OCI-LY1 (cell line): ENCODE measurements around the gene ANKRD31.

Source experiments
- EZH2 ChIP-seq: fragments of 200-600 bp; sonication (generic), shearing (Covaris generic); IDR thresholded peaks from 2 replicates; pipeline ENCODE4 v1.8.0; 2017; ENCODE audit warnings: borderline replicate concordance, mixed run types, mild to moderate bottlenecking, antibody characterized with exemption, low read length, moderate library complexity, mixed read lengths
- TF ChIP-seq, protein P1 (sequence below): fragments of 200-600 bp; sonication (generic), shearing (Covaris generic); IDR thresholded peaks from 2 replicates; pipeline ENCODE4 v1.5.1; 2017; ENCODE audit warnings: mild to moderate bottlenecking, antibody characterized with exemption, low read length, moderate library complexity, mixed read lengths

DNA sequence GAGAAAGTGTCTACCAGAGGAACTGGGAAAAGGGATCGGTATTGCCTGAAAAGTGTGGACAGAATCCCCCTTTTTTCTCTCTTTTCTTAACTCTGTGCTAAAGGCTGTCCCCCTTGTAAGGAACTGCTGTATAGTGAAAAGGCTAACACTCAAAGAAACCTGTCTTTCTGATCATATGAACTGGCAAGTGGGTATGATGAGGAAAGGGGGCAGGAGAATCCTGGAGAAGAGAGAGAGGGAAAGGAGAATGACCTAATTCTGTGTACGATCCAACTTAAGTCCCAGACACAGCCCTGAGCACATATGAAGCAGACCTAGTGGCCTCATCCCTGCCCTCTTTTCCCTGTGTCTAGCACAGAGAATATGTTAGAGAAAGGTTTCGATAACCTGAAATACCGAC lies 967 bp downstream of the ANKRD31 start:
- no peak for TF ChIP-seq EZH2
- TF ChIP-seq, protein P1, sequence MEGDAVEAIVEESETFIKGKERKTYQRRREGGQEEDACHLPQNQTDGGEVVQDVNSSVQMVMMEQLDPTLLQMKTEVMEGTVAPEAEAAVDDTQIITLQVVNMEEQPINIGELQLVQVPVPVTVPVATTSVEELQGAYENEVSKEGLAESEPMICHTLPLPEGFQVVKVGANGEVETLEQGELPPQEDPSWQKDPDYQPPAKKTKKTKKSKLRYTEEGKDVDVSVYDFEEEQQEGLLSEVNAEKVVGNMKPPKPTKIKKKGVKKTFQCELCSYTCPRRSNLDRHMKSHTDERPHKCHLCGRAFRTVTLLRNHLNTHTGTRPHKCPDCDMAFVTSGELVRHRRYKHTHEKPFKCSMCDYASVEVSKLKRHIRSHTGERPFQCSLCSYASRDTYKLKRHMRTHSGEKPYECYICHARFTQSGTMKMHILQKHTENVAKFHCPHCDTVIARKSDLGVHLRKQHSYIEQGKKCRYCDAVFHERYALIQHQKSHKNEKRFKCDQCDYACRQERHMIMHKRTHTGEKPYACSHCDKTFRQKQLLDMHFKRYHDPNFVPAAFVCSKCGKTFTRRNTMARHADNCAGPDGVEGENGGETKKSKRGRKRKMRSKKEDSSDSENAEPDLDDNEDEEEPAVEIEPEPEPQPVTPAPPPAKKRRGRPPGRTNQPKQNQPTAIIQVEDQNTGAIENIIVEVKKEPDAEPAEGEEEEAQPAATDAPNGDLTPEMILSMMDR = no peak
